Testis (tissue), 2 donors: ENCODE measurements around the gene CACNB2.

Source experiments
- CTCF ChIP-seq, 3 experiments: fragments of 450-650 bp in 2 of 3; fragments of 200-600 bp in 1 of 3; sonication (generic) in 1 of 3; IDR thresholded peaks; one replicate each; pipeline ENCODE4 v1.5.1; 2016 to 2019; ENCODE audit warnings: antibody characterized with exemption in 3 of 3, mild to moderate bottlenecking in 2 of 3, moderate library complexity in 1 of 3
- POLR2A ChIP-seq: fragments of 450-650 bp; IDR thresholded peaks from one replicate; pipeline ENCODE4 v1.6.1; 2017; ENCODE audit warnings: antibody characterized with exemption, mild to moderate bottlenecking, moderate library complexity

- TF ChIP-seq CTCF (IDR thresholded peaks at IDR 0.05) (no peak), POLR2A (no peak)
Observed at GRCh38 chr10:18549105-18549504, 408.9 kb downstream of the CACNB2 start.
